ENCODE measurements around the gene FAM228A. TPM values are rescaled to one million over a fixed set of nuclear protein-coding genes. Genes with fewer than 3 reads are reported as not detected.
A peak's percentile ranks its signal among the peaks of the same experiment; 100 is the strongest.
"Not testable (repeated sequence)": the region's sequence is repeated elsewhere in the genome, so short reads cannot be mapped to it uniquely, and the experiment has no call there.

The FAM228A gene
- total and polyA plus RNA-seq, 4 experiments from 2014 or later = 0.28 to 0.81 (median 0.36) TPM; not detected in 1

DNA sequence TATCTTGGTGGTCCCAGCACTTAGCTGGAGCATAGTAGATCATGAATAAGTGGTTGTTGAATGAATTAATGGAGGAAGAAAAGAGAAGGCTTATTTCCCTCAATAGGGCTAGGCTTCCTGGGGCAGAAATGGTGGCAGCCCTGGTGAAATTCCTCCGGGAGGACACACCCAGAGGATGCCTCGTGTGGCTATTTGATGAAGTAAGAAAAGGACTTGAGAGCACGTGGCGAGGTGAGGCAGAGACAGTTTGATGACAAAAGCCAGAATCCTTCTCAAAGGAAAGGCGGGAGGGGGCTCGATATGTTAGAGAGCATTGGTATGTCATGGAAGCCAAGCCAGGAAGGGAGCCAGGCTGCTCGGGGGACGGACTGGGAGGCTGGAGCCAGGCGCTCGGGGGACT, 14.7 kb downstream of the FAM228A start:
- Histone ChIP-seq H3K9me3 (ENCODE audit: control insufficient read depth in 1 of 2, low read length in 2 of 2) (no peaks in the 10 kb centered on the region), H3K27ac (ENCODE audit: low read depth, low read length) (no peak overlapping the region), H3K4me3 (ENCODE audit: low read length in 2 of 2) (no peak overlapping the region), H3K36me3 (ENCODE audit: insufficient read depth, low read length) (no peaks in the 10 kb centered on the region), H3K27me3 (ENCODE audit: insufficient read depth, low read length) (no peaks in the 10 kb centered on the region), H3K4me1 (ENCODE audit: insufficient read depth, low read length) (no peaks in the 10 kb centered on the region)
- no peak overlapping the region for H3K4me3 Mint-ChIP-seq
- intact Hi-C loops (cut with micrococcal nuclease) = no loop called here
- no peaks in the 10 kb centered on the region for H3K4me1 Mint-ChIP-seq
- no peak for DNase-seq
- POLR2A ChIA-PET (ENCODE audit: partially characterized antibody) = no interaction called here
- no peaks in the 10 kb centered on the region for H3K27me3 Mint-ChIP-seq
- H3K36me3 Mint-ChIP-seq = peaks cover 4 to 15% of the 10 kb centered on the region in 2 donors
- CTCF ChIA-PET (ENCODE audit: partially characterized antibody) = no interaction called here
- peaks cover 0 to 11% (median 4%) of the 10 kb centered on the region in 8 donors for H3K9me3 Mint-ChIP-seq
- no peak overlapping the region for H3K27ac Mint-ChIP-seq

DNA sequence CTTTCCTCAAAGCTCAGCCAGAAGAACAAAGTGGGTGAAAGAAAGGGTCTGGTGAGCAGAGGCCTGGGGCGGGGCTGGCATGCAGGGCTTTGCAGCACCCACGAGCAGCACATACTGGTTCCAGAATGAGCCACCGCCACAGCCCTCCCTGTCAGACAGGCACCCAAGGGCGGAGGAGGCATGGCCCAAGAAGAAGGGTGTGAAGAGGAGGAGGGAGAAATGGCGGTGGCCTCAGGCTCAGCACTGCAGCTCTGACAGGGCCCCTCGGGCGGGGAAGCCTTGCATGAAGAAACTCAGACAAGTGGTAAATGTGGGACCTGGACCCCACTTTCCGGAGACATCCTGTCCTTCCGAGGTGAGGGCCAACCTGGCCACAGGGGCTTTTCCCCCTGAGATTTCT, 15.7 kb downstream of the FAM228A start:
- Histone ChIP-seq H3K27me3 (ENCODE audit: insufficient read depth, low read length) (no peaks in the 10 kb centered on the region), H3K4me3 (ENCODE audit: low read length in 2 of 2) (no peak overlapping the region), H3K36me3 (ENCODE audit: insufficient read depth, low read length) (no peaks in the 10 kb centered on the region), H3K4me1 (ENCODE audit: insufficient read depth, low read length) (no peaks in the 10 kb centered on the region), H3K27ac (ENCODE audit: low read depth, low read length) (no peak overlapping the region), H3K9me3 (ENCODE audit: control insufficient read depth in 1 of 2, low read length in 2 of 2) (no peaks in the 10 kb centered on the region)
- CTCF ChIA-PET (ENCODE audit: partially characterized antibody) = no interaction called here
- intact Hi-C loops (cut with micrococcal nuclease) = no loop called here
- Mint-ChIP-seq H3K4me1 (no peaks in the 10 kb centered on the region), H3K4me3 (no peak overlapping the region), H3K27me3 (no peaks in the 10 kb centered on the region), H3K9me3 (peaks cover 0 to 11% (median 8%) of the 10 kb centered on the region in 8 donors), H3K36me3 (peaks cover 4 to 15% of the 10 kb centered on the region in 2 donors), H3K27ac (no peak overlapping the region)
- DNase-seq = no peak
- POLR2A ChIA-PET (ENCODE audit: partially characterized antibody) = no interaction called here

DNA sequence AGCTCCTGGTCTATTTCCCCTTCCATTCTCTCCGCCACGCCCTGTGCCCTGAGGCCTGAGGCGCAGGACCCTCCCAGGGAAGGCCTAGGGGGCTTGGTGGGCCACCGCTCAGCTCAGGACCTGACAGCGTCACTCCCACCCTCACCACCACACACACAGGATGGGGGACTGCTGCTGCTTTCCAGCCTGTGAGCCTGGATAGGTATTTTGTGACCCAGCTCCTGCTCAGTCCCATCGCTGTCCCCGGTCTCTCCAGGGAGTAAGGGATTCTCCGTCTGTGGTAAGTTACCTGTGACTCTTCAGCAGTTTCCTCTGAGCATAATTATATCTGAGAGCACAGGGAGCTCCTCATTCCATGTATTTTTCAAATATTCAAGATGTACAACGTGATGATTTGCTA, 16.3 kb downstream of the FAM228A start:
- Histone ChIP-seq H3K9me3 (ENCODE audit: control insufficient read depth in 1 of 2, low read length in 2 of 2) (no peaks in the 10 kb centered on the region), H3K4me1 (ENCODE audit: insufficient read depth, low read length) (no peaks in the 10 kb centered on the region), H3K27me3 (ENCODE audit: insufficient read depth, low read length) (no peaks in the 10 kb centered on the region), H3K27ac (ENCODE audit: low read depth, low read length) (no peak overlapping the region), H3K4me3 (ENCODE audit: low read length in 2 of 2) (no peak overlapping the region), H3K36me3 (ENCODE audit: insufficient read depth, low read length) (no peaks in the 10 kb centered on the region)
- DNase-seq = no peak
- no peak overlapping the region for H3K27ac Mint-ChIP-seq
- H3K4me3 Mint-ChIP-seq = no peak overlapping the region
- H3K36me3 Mint-ChIP-seq = peaks cover 4 to 15% of the 10 kb centered on the region in 2 donors
- ChIA-PET POLR2A (ENCODE audit: partially characterized antibody) (no interaction called here), CTCF (ENCODE audit: partially characterized antibody) (no interaction called here)
- H3K9me3 Mint-ChIP-seq = peaks cover 0 to 11% (median 9%) of the 10 kb centered on the region in 8 donors
- H3K27me3 Mint-ChIP-seq = no peaks in the 10 kb centered on the region
- intact Hi-C loops (cut with micrococcal nuclease) = no loop called here
- no peaks in the 10 kb centered on the region for H3K4me1 Mint-ChIP-seq

DNA sequence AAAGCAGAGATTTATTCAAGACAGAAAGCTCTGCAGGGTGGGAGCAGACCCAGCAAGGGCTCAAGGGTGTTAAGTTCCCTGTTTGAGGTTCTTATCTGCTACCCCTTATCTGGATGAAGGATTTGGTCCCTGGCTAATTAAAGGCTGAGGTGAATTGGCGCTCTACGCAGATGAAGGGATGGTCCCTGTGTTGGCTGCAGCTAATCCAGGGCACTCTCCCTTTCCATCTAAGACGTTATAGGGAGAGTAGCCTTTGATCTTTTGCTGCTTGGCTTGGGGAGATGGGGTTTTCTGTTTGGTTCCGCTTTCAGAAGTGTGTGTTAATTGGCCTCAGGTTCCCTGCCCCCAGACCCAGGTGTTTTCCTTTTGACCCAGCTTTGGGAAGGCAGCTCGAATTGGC, 17.0 kb downstream of the FAM228A start:
- peaks cover 4 to 15% of the 10 kb centered on the region in 2 donors for H3K36me3 Mint-ChIP-seq
- DNase-seq = no peak
- Histone ChIP-seq H3K9me3 (ENCODE audit: control insufficient read depth in 1 of 2, low read length in 2 of 2) (no peaks in the 10 kb centered on the region), H3K36me3 (ENCODE audit: insufficient read depth, low read length) (no peaks in the 10 kb centered on the region), H3K4me3 (ENCODE audit: low read length in 2 of 2) (no peak overlapping the region), H3K4me1 (ENCODE audit: insufficient read depth, low read length) (no peaks in the 10 kb centered on the region), H3K27ac (ENCODE audit: low read depth, low read length) (no peak overlapping the region), H3K27me3 (ENCODE audit: insufficient read depth, low read length) (no peaks in the 10 kb centered on the region)
- H3K4me1 Mint-ChIP-seq = no peaks in the 10 kb centered on the region
- POLR2A ChIA-PET (ENCODE audit: partially characterized antibody) = no interaction called here
- H3K9me3 Mint-ChIP-seq = peaks cover 0 to 16% (median 12%) of the 10 kb centered on the region in 8 donors
- CTCF ChIA-PET (ENCODE audit: partially characterized antibody) = no interaction called here
- intact Hi-C loops (cut with micrococcal nuclease) = no loop called here
- no peak overlapping the region for H3K27ac Mint-ChIP-seq
- H3K4me3 Mint-ChIP-seq = no peak overlapping the region
- no peaks in the 10 kb centered on the region for H3K27me3 Mint-ChIP-seq

DNA sequence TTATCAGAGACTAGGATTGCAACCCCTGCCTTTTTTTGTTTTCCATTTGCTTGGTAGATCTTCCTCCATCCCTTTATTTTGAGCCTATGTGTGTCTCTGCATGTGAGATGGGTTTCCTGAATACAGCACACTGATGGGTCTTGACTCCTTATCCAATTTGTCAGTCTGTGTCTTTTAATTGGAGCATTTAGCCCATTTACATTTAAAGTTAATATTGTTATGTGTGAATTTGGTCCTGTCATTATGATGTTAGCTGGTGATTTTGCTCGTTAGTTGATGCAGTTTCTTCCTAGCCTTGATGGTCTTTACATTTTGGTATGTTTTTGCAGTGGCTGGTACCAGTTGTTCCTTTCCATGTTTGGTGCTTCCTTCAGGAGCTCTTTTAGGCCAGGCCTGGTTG, 22.4 kb downstream of the FAM228A start:
- CTCF ChIA-PET (ENCODE audit: partially characterized antibody); DNase-seq; intact Hi-C loops (cut with micrococcal nuclease); H3K4me1 ChIP-seq (ENCODE audit: insufficient read depth, low read length); H3K4me3 Mint-ChIP-seq; H3K36me3 ChIP-seq (ENCODE audit: insufficient read depth, low read length); H3K27me3 ChIP-seq (ENCODE audit: insufficient read depth, low read length); H3K4me1 Mint-ChIP-seq; POLR2A ChIA-PET (ENCODE audit: partially characterized antibody); H3K4me3 ChIP-seq (ENCODE audit: low read length in 2 of 2); H3K27me3 Mint-ChIP-seq; H3K9me3 ChIP-seq (ENCODE audit: control insufficient read depth in 1 of 2, low read length in 2 of 2); H3K27ac ChIP-seq (ENCODE audit: low read depth, low read length); H3K27ac Mint-ChIP-seq: not testable (repeated sequence)
- Mint-ChIP-seq H3K9me3 (peaks cover 0 to 40% (median 21%) of the 10 kb centered on the region in 8 donors), H3K36me3 (peaks cover 24 to 26% of the 10 kb centered on the region in 2 donors)

DNA sequence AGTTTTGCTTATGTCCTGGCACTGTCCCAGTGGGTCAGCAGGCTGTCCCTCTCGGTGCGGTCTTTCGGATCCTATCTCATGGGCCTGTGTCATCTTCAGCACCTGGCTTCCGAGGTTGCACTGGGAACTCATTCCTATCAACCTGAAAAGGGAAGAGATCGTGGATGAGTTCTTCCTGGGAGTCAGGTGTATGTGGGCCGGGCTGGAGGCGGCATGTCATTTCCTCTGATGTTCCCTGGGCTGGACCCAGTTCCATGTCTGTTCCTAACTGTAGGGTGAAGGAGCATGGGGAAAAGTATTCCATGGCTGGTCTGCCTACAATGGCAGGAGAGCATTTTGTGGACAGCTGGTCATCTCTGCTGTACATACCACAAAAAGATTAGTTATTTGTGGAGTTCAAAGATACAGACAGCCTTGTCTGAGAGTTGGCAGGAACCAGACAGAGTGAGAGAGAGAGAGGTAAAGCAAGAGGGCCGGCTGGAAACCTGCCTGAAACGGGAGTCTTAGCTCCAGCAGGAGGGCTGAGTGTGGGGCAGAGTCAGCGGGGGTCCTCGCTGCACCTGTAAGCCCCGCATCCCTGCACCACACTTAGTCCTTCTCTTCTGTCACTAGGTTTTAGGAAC, 25.2 kb downstream of the FAM228A start:
- Histone ChIP-seq H3K36me3 (ENCODE audit: insufficient read depth, low read length) (peaks cover 21% of the 10 kb centered on the region), H3K4me3 (ENCODE audit: low read length in 2 of 2) (no peak overlapping the region), H3K27ac (ENCODE audit: low read depth, low read length) (no peak overlapping the region), H3K4me1 (ENCODE audit: insufficient read depth, low read length) (no peaks in the 10 kb centered on the region), H3K9me3 (ENCODE audit: control insufficient read depth in 1 of 2, low read length in 2 of 2) (no peaks in the 10 kb centered on the region), H3K27me3 (ENCODE audit: insufficient read depth, low read length) (no peaks in the 10 kb centered on the region)
- Mint-ChIP-seq H3K9me3 (peaks cover 0 to 36% (median 18%) of the 10 kb centered on the region in 8 donors), H3K4me1 (no peaks in the 10 kb centered on the region), H3K27ac (peak overlapping the region in 1 of 7 donors; percentile 25), H3K36me3 (peaks cover 48 to 52% of the 10 kb centered on the region in 2 donors), H3K4me3 (peak overlapping the region in 1 of 8 donors; percentile 2), H3K27me3 (no peaks in the 10 kb centered on the region)
- intact Hi-C loops (cut with micrococcal nuclease) = no loop called here
- CTCF ChIA-PET (ENCODE audit: partially characterized antibody) = no interaction called here
- POLR2A ChIA-PET (ENCODE audit: partially characterized antibody) = no interaction called here
- no peak for DNase-seq

DNA sequence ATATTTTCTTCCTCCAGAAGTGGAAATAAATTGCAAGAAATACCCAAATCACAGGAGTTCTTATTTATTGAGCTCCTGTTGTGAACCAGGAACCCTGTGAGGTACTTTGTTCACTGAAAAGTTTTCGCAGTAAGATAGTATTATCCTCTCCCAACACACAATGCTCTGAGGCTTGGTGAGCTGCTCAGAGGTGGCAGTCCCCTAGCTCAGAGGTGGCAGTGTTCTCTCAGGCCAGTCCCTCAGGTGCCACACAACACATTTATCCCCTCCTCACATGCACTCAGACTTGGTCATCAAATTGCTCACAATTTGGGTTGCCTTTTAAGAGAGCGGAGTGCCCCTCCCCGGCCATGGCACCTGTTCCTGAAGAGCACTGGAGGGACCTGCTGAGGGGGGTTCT, 25.9 kb downstream of the FAM228A start:
- Mint-ChIP-seq H3K36me3 (peaks cover 56 to 59% of the 10 kb centered on the region in 2 donors), H3K4me1 (no peaks in the 10 kb centered on the region), H3K27me3 (no peaks in the 10 kb centered on the region), H3K9me3 (peaks cover 0 to 31% (median 16%) of the 10 kb centered on the region in 8 donors), H3K27ac (peak overlapping the region in 1 of 7 donors; percentile 32), H3K4me3 (no peak overlapping the region)
- CTCF ChIA-PET (ENCODE audit: partially characterized antibody) = no interaction called here
- H3K9me3 ChIP-seq (ENCODE audit: control insufficient read depth in 1 of 2, low read length in 2 of 2) = no peaks in the 10 kb centered on the region
- peaks cover 28% of the 10 kb centered on the region for H3K36me3 ChIP-seq (ENCODE audit: insufficient read depth, low read length)
- intact Hi-C loops (cut with micrococcal nuclease) = no loop called here
- DNase-seq = no peak
- H3K27ac ChIP-seq (ENCODE audit: low read depth, low read length) = no peak overlapping the region
- no peaks in the 10 kb centered on the region for H3K27me3 ChIP-seq (ENCODE audit: insufficient read depth, low read length)
- H3K4me1 ChIP-seq (ENCODE audit: insufficient read depth, low read length) = no peaks in the 10 kb centered on the region
- POLR2A ChIA-PET (ENCODE audit: partially characterized antibody) = no interaction called here
- no peak overlapping the region for H3K4me3 ChIP-seq (ENCODE audit: low read length in 2 of 2)
